ENCODE results near the gene NHSL2.
"Not testable (repeated sequence)": the region's sequence is repeated elsewhere in the genome, so short reads cannot be mapped to it uniquely, and the experiment has no call there.

The NHSL2 gene

GRCh38 chrX:72048510-72049455 is 138.1 kb downstream of the NHSL2 start:
- ATAC-seq, result no peak
- H3K27me3 Mint-ChIP-seq, result peaks cover 15% of the 10 kb centered on the region
- no peak overlapping the region for H3K4me3 Mint-ChIP-seq
- H3K27ac Mint-ChIP-seq, result no peak overlapping the region
- H3K4me1 Mint-ChIP-seq, result no peaks in the 10 kb centered on the region
- DNase-seq, result no peak
- no peaks in the 10 kb centered on the region for H3K9me3 Mint-ChIP-seq

GRCh38 chrX:72050011-72050410 is 139.4 kb downstream of the NHSL2 start:
- no peak for DNase-seq
- peaks cover 15% of the 10 kb centered on the region for H3K27me3 Mint-ChIP-seq

GRCh38 chrX:72051589-72051988 is 140.9 kb downstream of the NHSL2 start:
- Mint-ChIP-seq H3K27me3 (peaks cover 15% of the 10 kb centered on the region), H3K4me1 (peaks cover 6% of the 10 kb centered on the region), H3K27ac (peak overlapping the region in 1 of 2 donors; percentile 50), H3K4me3 (no peak overlapping the region), H3K9me3 (no peaks in the 10 kb centered on the region)
- ATAC-seq (no peak), DNase-seq (no peak)

More at GRCh38 chrX:72050011-72050410, 139.4 kb downstream of the NHSL2 start:
- Mint-ChIP-seq H3K4me3 (no peak overlapping the region), H3K9me3 (no peaks in the 10 kb centered on the region), H3K27ac (peak overlapping the region in 1 of 2 donors; percentile 72), H3K4me1 (peaks cover 6% of the 10 kb centered on the region)
- no peak for ATAC-seq

GRCh38 chrX:72052415-72053090 is 141.9 kb downstream of the NHSL2 start:
- Mint-ChIP-seq H3K9me3 (no peaks in the 10 kb centered on the region), H3K27ac (no peak overlapping the region), H3K4me1 (peaks cover 6% of the 10 kb centered on the region), H3K27me3 (peaks cover 22% of the 10 kb centered on the region), H3K4me3 (no peak overlapping the region)
- no peak for DNase-seq
- no peak for ATAC-seq

GRCh38 chrX:72053508-72053907 is 142.9 kb downstream of the NHSL2 start:
- DNase-seq (no peak), ATAC-seq (no peak)
- H3K4me3 Mint-ChIP-seq, result no peak overlapping the region
- H3K4me1 Mint-ChIP-seq, result peaks cover 6% of the 10 kb centered on the region
- no peaks in the 10 kb centered on the region for H3K9me3 Mint-ChIP-seq
- H3K27ac Mint-ChIP-seq, result no peak overlapping the region
- peaks cover 17% of the 10 kb centered on the region for H3K27me3 Mint-ChIP-seq

GRCh38 chrX:72054779-72055489 is 144.3 kb downstream of the NHSL2 start:
- ATAC-seq (no peak), DNase-seq (no peak)
- H3K27me3 Mint-ChIP-seq, result peaks cover 27% of the 10 kb centered on the region
- no peak overlapping the region for H3K4me3 Mint-ChIP-seq
- H3K4me1 Mint-ChIP-seq, result peaks cover 6% of the 10 kb centered on the region
- H3K9me3 Mint-ChIP-seq, result no peaks in the 10 kb centered on the region
- H3K27ac Mint-ChIP-seq, result peak overlapping the region in 1 of 2 donors; percentile 75

- Mint-ChIP-seq H3K27ac (no peak overlapping the region), H3K27me3 (peaks cover 28% of the 10 kb centered on the region), H3K4me3 (no peak overlapping the region), H3K4me1 (peaks cover 6% of the 10 kb centered on the region), H3K9me3 (no peaks in the 10 kb centered on the region)
- DNase-seq (no peak), ATAC-seq (no peak)
Observed at GRCh38 chrX:72057331-72057730, 146.7 kb downstream of the NHSL2 start.

GRCh38 chrX:72057849-72058248 is 147.2 kb downstream of the NHSL2 start:
- no peak overlapping the region for H3K4me3 Mint-ChIP-seq
- peaks cover 6% of the 10 kb centered on the region for H3K4me1 Mint-ChIP-seq
- H3K9me3 Mint-ChIP-seq, result no peaks in the 10 kb centered on the region
- peaks cover 28% of the 10 kb centered on the region for H3K27me3 Mint-ChIP-seq
- no peak overlapping the region for H3K27ac Mint-ChIP-seq
- no peak for ATAC-seq
- DNase-seq, result no peak

GRCh38 chrX:72058346-72058745 is 147.7 kb downstream of the NHSL2 start:
- H3K9me3 Mint-ChIP-seq, H3K27ac Mint-ChIP-seq, DNase-seq, H3K4me3 Mint-ChIP-seq, ATAC-seq, H3K4me1 Mint-ChIP-seq: not testable (repeated sequence)
- H3K27me3 Mint-ChIP-seq, result peaks cover 28% of the 10 kb centered on the region

- Mint-ChIP-seq H3K4me3 (no peak overlapping the region), H3K27ac (no peak overlapping the region), H3K4me1 (no peaks in the 10 kb centered on the region), H3K27me3 (peaks cover 37% of the 10 kb centered on the region), H3K9me3 (no peaks in the 10 kb centered on the region)
- no peak for DNase-seq
- no peak for ATAC-seq
Observed at GRCh38 chrX:72060196-72060920, 149.7 kb downstream of the NHSL2 start.

GRCh38 chrX:72060921-72061490 is 150.4 kb downstream of the NHSL2 start:
- H3K9me3 Mint-ChIP-seq, result no peaks in the 10 kb centered on the region
- H3K27me3 Mint-ChIP-seq, result peaks cover 43% of the 10 kb centered on the region
- H3K27ac Mint-ChIP-seq, result no peak overlapping the region
- no peaks in the 10 kb centered on the region for H3K4me1 Mint-ChIP-seq
- ATAC-seq, result no peak
- no peak overlapping the region for H3K4me3 Mint-ChIP-seq
- DNase-seq, result no peak

- no peak overlapping the region for H3K27ac Mint-ChIP-seq
- no peak for ATAC-seq
- H3K4me1 Mint-ChIP-seq, result no peaks in the 10 kb centered on the region
- H3K4me3 Mint-ChIP-seq, result no peak overlapping the region
- no peak for DNase-seq
- no peaks in the 10 kb centered on the region for H3K9me3 Mint-ChIP-seq
- H3K27me3 Mint-ChIP-seq, result peaks cover 52% of the 10 kb centered on the region
Observed at GRCh38 chrX:72062916-72063315, 152.3 kb downstream of the NHSL2 start.

- Mint-ChIP-seq H3K9me3 (no peaks in the 10 kb centered on the region), H3K27me3 (peaks cover 61% of the 10 kb centered on the region), H3K4me3 (no peak overlapping the region), H3K4me1 (peaks cover 6% of the 10 kb centered on the region), H3K27ac (peak overlapping the region in 1 of 2 donors; percentile 48)
- ATAC-seq, result no peak
- no peak for DNase-seq
Observed at GRCh38 chrX:72069350-72070160, 158.9 kb downstream of the NHSL2 start.

- Mint-ChIP-seq H3K4me1 (peaks cover 6% of the 10 kb centered on the region), H3K9me3 (no peaks in the 10 kb centered on the region), H3K27ac (no peak overlapping the region), H3K27me3 (peaks cover 45% of the 10 kb centered on the region), H3K4me3 (no peak overlapping the region)
- no peak for DNase-seq
- ATAC-seq, result no peak
Observed at GRCh38 chrX:72071213-72071612, 160.6 kb downstream of the NHSL2 start.

Data from stimulated activated naive CD8-positive, alpha-beta T cell treated with anti-CD3 and anti-CD28 coated beads, Interleukin-15, amount 100 ng/mL, for 72 hours (primary cell).